Measurements from ENCODE around the gene PAIP2.

- TF ChIP-seq CTCF (IDR thresholded peaks at IDR 0.05): no peak
- no peak for TF ChIP-seq POLR2AphosphoS5 (IDR thresholded peaks at IDR 0.05; ENCODE audit: low read depth, low read length)
- no peak for TF ChIP-seq EZH2phosphoT487 (IDR thresholded peaks at IDR 0.05; ENCODE audit: borderline replicate concordance, low read depth)
- no peak for TF ChIP-seq RFX5 (IDR thresholded peaks at IDR 0.05; ENCODE audit: low read length)
- TF ChIP-seq GABPA (IDR thresholded peaks at IDR 0.05; ENCODE audit: low read depth): no peak
- no peak for TF ChIP-seq NFIC (IDR thresholded peaks at IDR 0.05; ENCODE audit: borderline replicate concordance)
- TF ChIP-seq TCF12 (IDR thresholded peaks at IDR 0.05): no peak
- TF ChIP-seq, protein P1, sequence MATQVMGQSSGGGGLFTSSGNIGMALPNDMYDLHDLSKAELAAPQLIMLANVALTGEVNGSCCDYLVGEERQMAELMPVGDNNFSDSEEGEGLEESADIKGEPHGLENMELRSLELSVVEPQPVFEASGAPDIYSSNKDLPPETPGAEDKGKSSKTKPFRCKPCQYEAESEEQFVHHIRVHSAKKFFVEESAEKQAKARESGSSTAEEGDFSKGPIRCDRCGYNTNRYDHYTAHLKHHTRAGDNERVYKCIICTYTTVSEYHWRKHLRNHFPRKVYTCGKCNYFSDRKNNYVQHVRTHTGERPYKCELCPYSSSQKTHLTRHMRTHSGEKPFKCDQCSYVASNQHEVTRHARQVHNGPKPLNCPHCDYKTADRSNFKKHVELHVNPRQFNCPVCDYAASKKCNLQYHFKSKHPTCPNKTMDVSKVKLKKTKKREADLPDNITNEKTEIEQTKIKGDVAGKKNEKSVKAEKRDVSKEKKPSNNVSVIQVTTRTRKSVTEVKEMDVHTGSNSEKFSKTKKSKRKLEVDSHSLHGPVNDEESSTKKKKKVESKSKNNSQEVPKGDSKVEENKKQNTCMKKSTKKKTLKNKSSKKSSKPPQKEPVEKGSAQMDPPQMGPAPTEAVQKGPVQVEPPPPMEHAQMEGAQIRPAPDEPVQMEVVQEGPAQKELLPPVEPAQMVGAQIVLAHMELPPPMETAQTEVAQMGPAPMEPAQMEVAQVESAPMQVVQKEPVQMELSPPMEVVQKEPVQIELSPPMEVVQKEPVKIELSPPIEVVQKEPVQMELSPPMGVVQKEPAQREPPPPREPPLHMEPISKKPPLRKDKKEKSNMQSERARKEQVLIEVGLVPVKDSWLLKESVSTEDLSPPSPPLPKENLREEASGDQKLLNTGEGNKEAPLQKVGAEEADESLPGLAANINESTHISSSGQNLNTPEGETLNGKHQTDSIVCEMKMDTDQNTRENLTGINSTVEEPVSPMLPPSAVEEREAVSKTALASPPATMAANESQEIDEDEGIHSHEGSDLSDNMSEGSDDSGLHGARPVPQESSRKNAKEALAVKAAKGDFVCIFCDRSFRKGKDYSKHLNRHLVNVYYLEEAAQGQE (IDR thresholded peaks at IDR 0.05; ENCODE audit: low read depth, low read length): no peak
- TF ChIP-seq, protein P2, sequence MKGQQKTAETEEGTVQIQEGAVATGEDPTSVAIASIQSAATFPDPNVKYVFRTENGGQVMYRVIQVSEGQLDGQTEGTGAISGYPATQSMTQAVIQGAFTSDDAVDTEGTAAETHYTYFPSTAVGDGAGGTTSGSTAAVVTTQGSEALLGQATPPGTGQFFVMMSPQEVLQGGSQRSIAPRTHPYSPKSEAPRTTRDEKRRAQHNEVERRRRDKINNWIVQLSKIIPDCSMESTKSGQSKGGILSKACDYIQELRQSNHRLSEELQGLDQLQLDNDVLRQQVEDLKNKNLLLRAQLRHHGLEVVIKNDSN (IDR thresholded peaks at IDR 0.05; ENCODE audit: borderline replicate concordance, low read depth): no peak
- TF ChIP-seq YY1 (IDR thresholded peaks at IDR 0.05; ENCODE audit: low read depth): no peak
- no peak for TF ChIP-seq FOSL2 (IDR thresholded peaks at IDR 0.05; ENCODE audit: borderline replicate concordance, low read depth)
- no peak for TF ChIP-seq USF2 (IDR thresholded peaks at IDR 0.05; ENCODE audit: borderline replicate concordance, low read depth, low read length)
- no peak for TF ChIP-seq MXI1 (IDR thresholded peaks at IDR 0.05; ENCODE audit: low read depth, low read length)
Observed at GRCh38 chr5:139416651-139417050, 75.0 kb downstream of the PAIP2 start.

Data from SK-N-SH (cell line).